ENCODE measurements around the gene SMIM38. TPM values are rescaled to one million over a fixed set of nuclear protein-coding genes. Genes with fewer than 3 reads are reported as not detected.

The SMIM38 gene
- total RNA-seq, 1 donor, result under 0.01 TPM

DNA sequence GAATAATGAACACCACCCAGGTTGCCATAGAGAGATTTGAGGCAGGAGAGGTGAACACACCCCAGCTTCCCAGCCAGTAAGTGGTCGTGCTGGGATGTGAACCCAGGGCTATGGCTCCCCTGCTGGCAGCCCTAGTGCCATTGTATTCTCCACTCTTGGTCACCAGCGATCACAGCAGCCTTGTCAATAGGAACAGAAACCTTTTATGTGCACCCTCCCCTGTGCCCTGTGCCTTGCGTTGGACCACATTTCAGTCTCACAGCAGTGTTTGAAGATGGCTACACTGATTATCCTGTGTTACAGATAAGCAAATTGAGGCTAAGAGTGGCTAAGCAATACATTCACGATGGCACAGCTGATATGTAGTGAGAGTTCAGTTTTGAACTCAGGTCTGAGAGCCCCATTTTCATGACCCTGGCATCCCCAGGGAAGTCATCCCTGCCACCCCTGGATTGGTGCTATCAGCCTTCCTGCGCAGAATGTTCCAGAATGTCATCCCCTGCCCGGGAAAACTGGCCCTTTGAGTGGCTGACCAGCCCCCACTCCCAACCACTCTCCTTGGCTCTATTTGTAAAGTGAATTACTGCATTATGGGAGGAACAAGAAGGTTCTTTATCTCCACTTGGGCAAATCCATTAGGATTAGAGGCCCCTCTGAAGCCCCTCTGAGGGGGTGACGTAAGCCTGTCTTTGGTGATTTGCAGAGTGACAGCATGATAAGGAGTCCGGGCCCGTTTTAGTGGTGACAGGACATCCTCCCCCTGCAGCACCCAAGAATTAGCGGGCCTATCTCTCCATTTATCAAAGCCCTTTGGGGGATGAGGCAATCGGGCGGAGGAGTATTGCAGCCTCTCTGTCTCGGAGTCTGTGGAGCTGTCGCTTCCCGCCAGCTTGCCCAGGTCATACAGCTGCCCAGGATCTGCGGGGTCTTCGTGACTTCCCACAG is 30.9 kb downstream of the SMIM38 start:
- Histone ChIP-seq H4K20me1 (ENCODE audit: insufficient read depth, low read length) (no peaks in the 10 kb centered on the region), H3K27ac (ENCODE audit: low read depth, low read length) (no peak overlapping the region), H2AFZ (ENCODE audit: low read length) (no peak overlapping the region), H3K36me3 (ENCODE audit: insufficient read depth, low read length) (no peaks in the 10 kb centered on the region), H3K79me2 (ENCODE audit: insufficient read depth, low read length) (no peaks in the 10 kb centered on the region), H3K9me3 (ENCODE audit: low read depth, low read length) (peaks cover 4% of the 10 kb centered on the region), H3K27me3 (ENCODE audit: insufficient read depth, low read length) (peaks cover 19% of the 10 kb centered on the region), H3K4me2 (ENCODE audit: insufficient read depth, low read length) (no peak overlapping the region), H3K4me1 (ENCODE audit: insufficient read depth, low read length) (no peaks in the 10 kb centered on the region), H3K4me3 (ENCODE audit: insufficient read depth, low read length) (no peak overlapping the region)
- peak; percentile 39 for DNase-seq (ENCODE audit: insufficient read length, low spot score, missing footprints)
- TF ChIP-seq, protein P1, sequence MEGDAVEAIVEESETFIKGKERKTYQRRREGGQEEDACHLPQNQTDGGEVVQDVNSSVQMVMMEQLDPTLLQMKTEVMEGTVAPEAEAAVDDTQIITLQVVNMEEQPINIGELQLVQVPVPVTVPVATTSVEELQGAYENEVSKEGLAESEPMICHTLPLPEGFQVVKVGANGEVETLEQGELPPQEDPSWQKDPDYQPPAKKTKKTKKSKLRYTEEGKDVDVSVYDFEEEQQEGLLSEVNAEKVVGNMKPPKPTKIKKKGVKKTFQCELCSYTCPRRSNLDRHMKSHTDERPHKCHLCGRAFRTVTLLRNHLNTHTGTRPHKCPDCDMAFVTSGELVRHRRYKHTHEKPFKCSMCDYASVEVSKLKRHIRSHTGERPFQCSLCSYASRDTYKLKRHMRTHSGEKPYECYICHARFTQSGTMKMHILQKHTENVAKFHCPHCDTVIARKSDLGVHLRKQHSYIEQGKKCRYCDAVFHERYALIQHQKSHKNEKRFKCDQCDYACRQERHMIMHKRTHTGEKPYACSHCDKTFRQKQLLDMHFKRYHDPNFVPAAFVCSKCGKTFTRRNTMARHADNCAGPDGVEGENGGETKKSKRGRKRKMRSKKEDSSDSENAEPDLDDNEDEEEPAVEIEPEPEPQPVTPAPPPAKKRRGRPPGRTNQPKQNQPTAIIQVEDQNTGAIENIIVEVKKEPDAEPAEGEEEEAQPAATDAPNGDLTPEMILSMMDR (IDR thresholded peaks at IDR 0.05; ENCODE audit: extremely low read depth, low read depth, low read length), result no peak

DNA sequence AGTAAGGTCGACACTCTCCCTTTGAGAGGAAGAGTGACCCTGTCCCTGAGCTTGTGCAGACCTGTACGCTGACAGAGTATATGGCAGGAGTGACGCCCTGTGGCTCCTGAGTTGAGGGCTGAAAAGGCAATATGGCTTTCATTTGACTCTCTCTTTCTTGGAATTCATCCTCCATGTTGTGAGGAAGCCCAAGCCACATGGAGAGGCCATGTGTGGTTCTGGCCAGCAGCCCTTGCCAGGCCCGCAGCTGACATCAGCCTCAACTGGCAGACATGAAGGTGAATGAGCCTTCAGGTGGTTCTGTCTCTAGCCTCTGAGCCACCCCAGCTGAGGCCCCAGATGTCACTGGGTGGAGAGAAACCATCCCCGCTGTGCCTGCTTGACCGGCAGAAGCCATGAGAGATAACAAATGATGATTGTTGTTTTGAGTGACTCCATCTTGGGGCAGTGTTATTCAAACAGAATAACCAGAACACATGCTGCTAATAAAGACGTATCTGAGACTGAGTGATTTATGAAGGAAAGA is 31.9 kb downstream of the SMIM38 start:
- Histone ChIP-seq H3K4me1 (ENCODE audit: insufficient read depth, low read length) (no peaks in the 10 kb centered on the region), H4K20me1 (ENCODE audit: insufficient read depth, low read length) (no peaks in the 10 kb centered on the region), H2AFZ (ENCODE audit: low read length) (no peak overlapping the region), H3K4me2 (ENCODE audit: insufficient read depth, low read length) (no peak overlapping the region), H3K27me3 (ENCODE audit: insufficient read depth, low read length) (peaks cover 19% of the 10 kb centered on the region), H3K36me3 (ENCODE audit: insufficient read depth, low read length) (no peaks in the 10 kb centered on the region), H3K9me3 (ENCODE audit: low read depth, low read length) (peaks cover 4% of the 10 kb centered on the region), H3K27ac (ENCODE audit: low read depth, low read length) (no peak overlapping the region), H3K79me2 (ENCODE audit: insufficient read depth, low read length) (no peaks in the 10 kb centered on the region), H3K4me3 (ENCODE audit: insufficient read depth, low read length) (no peak overlapping the region)
- TF ChIP-seq, protein P1 (IDR thresholded peaks at IDR 0.05; ENCODE audit: extremely low read depth, low read depth, low read length), result no peak
- peak; percentile 44 for DNase-seq (ENCODE audit: insufficient read length, low spot score, missing footprints)

DNA sequence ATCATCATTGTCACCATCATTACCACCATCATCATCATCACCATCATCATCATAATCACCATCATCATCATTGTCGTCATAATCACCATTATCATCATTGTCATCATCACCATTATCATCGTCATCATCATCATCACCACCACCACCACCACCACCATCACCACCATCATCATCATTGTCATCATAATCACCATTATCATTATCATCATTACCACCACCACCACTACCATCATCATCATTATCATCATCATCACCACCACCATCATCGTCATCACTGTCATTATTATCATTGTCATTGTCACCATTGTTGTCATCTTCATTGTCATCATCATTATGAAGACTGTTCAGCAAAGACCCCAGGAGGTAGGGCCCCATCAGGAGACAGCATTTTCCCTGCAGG is 33.3 kb downstream of the SMIM38 start:
- no peak overlapping the region for H3K27ac ChIP-seq (ENCODE audit: low read depth, low read length)
- peaks cover 4% of the 10 kb centered on the region for H3K9me3 ChIP-seq (ENCODE audit: low read depth, low read length)
- no peak for DNase-seq (ENCODE audit: insufficient read length, low spot score, missing footprints)
- no peak overlapping the region for H3K4me3 ChIP-seq (ENCODE audit: insufficient read depth, low read length)
- H3K4me2 ChIP-seq (ENCODE audit: insufficient read depth, low read length), result no peak overlapping the region
- H2AFZ ChIP-seq (ENCODE audit: low read length), result no peak overlapping the region
- H4K20me1 ChIP-seq (ENCODE audit: insufficient read depth, low read length), result no peaks in the 10 kb centered on the region
- no peaks in the 10 kb centered on the region for H3K36me3 ChIP-seq (ENCODE audit: insufficient read depth, low read length)
- TF ChIP-seq, protein P1 (IDR thresholded peaks at IDR 0.05; ENCODE audit: extremely low read depth, low read depth, low read length), result no peak
- no peaks in the 10 kb centered on the region for H3K79me2 ChIP-seq (ENCODE audit: insufficient read depth, low read length)
- H3K27me3 ChIP-seq (ENCODE audit: insufficient read depth, low read length), result peaks cover 13% of the 10 kb centered on the region
- H3K4me1 ChIP-seq (ENCODE audit: insufficient read depth, low read length), result no peaks in the 10 kb centered on the region
